ENCODE data around the gene PLAAT2.

DNA sequence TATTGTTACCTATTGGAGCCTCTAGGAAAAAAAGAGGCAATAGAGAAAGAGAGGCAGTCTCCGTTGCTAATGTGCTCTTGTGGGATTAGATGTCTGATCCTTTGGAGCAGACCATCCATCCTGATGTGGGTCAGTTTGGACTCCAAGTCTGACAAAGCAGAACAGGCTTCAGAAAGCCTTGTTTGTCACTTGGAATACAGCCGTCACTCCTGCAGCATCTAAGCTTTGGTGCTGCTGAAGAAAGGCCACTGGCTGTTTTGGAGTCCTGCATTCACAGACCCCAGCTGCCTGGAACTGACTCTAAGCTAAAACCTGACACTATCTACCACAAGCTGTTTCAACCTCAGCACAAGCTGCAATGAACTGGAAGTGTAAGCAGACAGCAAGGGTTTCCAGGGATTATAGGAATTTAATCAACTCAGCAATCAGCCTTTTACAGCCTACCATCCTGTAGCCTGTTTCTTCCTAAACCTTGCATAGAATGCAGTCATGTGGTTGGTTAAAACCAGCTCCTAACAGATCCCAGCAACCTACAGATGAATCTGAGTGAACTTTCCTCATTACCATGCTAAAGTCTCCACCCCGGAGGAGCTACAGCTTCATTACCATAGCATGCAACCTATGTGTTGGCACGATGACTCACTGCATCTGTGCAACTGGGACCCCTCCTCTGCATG is 30.2 kb downstream of the PLAAT2 start:
- TF ChIP-seq CTCF (IDR thresholded peaks at IDR 0.05): no peak
- no peak for TF ChIP-seq POLR2A (IDR thresholded peaks at IDR 0.05)

Data from ovary (tissue), 3 donors.